HL-60 (cell line): ENCODE data around the gene FSTL3.

Experiments
- CTCF ChIP-seq: IDR thresholded peaks from one replicate; pipeline ENCODE4 v1.5.1; 2011; ENCODE audit warnings: low read length, control low read depth, inconsistent platforms; ENCODE audit not compliant: insufficient read depth
- GABPA ChIP-seq: IDR thresholded peaks from 2 replicates; pipeline ENCODE4 v1.6.1; 2012; ENCODE audit warnings: low read depth
- POLR2AphosphoS5 ChIP-seq: IDR thresholded peaks from 2 replicates; pipeline ENCODE4 v1.6.1; 2012; ENCODE audit warnings: low read depth
- REST ChIP-seq: IDR thresholded peaks from 2 replicates; pipeline ENCODE4 v1.6.1; 2012; ENCODE audit warnings: low read depth; ENCODE audit not compliant: insufficient replicate concordance
- SPI1 ChIP-seq: IDR thresholded peaks from 2 replicates; pipeline ENCODE4 v1.6.1; 2012; ENCODE audit warnings: low read depth, mild to moderate bottlenecking, borderline replicate concordance

- no peak for TF ChIP-seq CTCF
- TF ChIP-seq POLR2AphosphoS5: no peak
- no peak for TF ChIP-seq REST
- TF ChIP-seq GABPA: no peak
- TF ChIP-seq SPI1: no peak
These were observed 32.5 kb upstream of the FSTL3 start for GRCh38 chr19:643736-644135.
